Erythroblast (primary cell): Measurements from ENCODE around the gene VPS52.

Experiments
- GATA1 ChIP-seq: IDR thresholded peaks from 2 replicates; pipeline ENCODE4 v1.6.1; 2011; ENCODE audit warnings: low read depth, mild to moderate bottlenecking, control low read depth, low read length, moderate library complexity
- POLR2A ChIP-seq: IDR thresholded peaks from 2 replicates; pipeline ENCODE4 v1.6.1; 2011; ENCODE audit warnings: mild to moderate bottlenecking, low read length

DNA sequence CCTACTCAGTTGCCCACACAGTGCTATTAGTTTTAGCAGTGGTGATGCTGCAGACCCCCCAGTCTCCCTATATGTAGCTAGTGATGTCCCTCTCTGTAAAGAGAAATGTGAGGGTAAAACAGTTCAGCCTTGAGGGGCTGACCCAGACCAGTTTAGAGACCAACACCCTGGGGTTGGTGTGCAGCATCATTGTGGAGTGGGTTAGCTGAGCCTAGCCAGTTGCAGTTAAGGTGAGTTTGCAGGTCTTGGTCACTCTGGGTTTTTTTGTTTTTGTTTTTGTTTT lies 4.8 kb upstream of the VPS52 start:
- no peak for TF ChIP-seq POLR2A
- no peak for TF ChIP-seq GATA1
